ENCODE results near the gene LAMTOR3. TPM values are rescaled to one million over a fixed set of nuclear protein-coding genes. Genes with fewer than 3 reads are reported as not detected.

The LAMTOR3 gene
- total RNA-seq, 3 donors from 2014 or later (not counting 1 experiment from before 2014, with no cell fraction given): 18.1 to 29.9 (median 25.9) TPM

GRCh38 chr4:99828477-99828876 lies 65.8 kb downstream of the LAMTOR3 start:
- H3K4me3 ChIP-seq (ENCODE audit: low read length): no peak overlapping the region
- 94% methylated on average over 1 of the region's 1 CpG for WGBS (ENCODE audit: insufficient coverage)
- no peaks in the 10 kb centered on the region for H3K4me1 Mint-ChIP-seq
- no peak overlapping the region for H3K4me3 Mint-ChIP-seq
- no peak for ATAC-seq
- H3K9me3 ChIP-seq (ENCODE audit: control insufficient read depth, insufficient read depth, low read length): no peaks in the 10 kb centered on the region
- H3K36me3 ChIP-seq (ENCODE audit: control insufficient read depth, insufficient read depth, low read length): no peaks in the 10 kb centered on the region
- TF ChIP-seq CTCF (IDR thresholded peaks at IDR 0.05): no peak
- intact Hi-C loops (cut with micrococcal nuclease): no loop called here
- H3K9me3 Mint-ChIP-seq: no peaks in the 10 kb centered on the region
- H3K27me3 ChIP-seq (ENCODE audit: control insufficient read depth, insufficient read depth, low read length): no peaks in the 10 kb centered on the region
- no peak overlapping the region for H3K27ac ChIP-seq (ENCODE audit: low read length)
- no peak for DNase-seq
- peaks cover 0 to 3% of the 10 kb centered on the region in 2 donors for H3K27me3 Mint-ChIP-seq (ENCODE audit: low read depth in 2 of 2)
- no peaks in the 10 kb centered on the region for H3K4me1 ChIP-seq (ENCODE audit: control insufficient read depth, insufficient read depth, low read length)
- H3K27ac Mint-ChIP-seq: no peak overlapping the region
- no peaks in the 10 kb centered on the region for H3K36me3 Mint-ChIP-seq

Other genes starting within 250 kb of the LAMTOR3 start
- not detected for gene C4orf54, start 236.6 kb downstream of the LAMTOR3 start, total RNA-seq
- gene DAPP1, start 77.6 kb downstream of the LAMTOR3 start, total RNA-seq: 1 to 10 TPM; 5.9 to 7.3 (median 6.8) TPM
- gene DNAJB14, start 52.2 kb upstream of the LAMTOR3 start, total RNA-seq: 10 to 100 TPM; 81.0 to 90.0 (median 86.1) TPM
- gene H2AZ1, start 55.8 kb upstream of the LAMTOR3 start, total RNA-seq: 10 to 100 TPM; 87.7 to 91.3 (median 89.5) TPM

Data from natural killer cell (primary cell).